AG08395 (cell line): ENCODE results near the gene AVEN.

Experiments
- DNase-seq: peaks from one replicate; pipeline ENCODE4 v3.0.0; 2012; ENCODE audit warnings: mixed read lengths, low spot score

AVEN gene

GRCh38 chr15:33912326-33912725 is 126.7 kb downstream of the AVEN start:
- DNase-seq, result no peak

DNA sequence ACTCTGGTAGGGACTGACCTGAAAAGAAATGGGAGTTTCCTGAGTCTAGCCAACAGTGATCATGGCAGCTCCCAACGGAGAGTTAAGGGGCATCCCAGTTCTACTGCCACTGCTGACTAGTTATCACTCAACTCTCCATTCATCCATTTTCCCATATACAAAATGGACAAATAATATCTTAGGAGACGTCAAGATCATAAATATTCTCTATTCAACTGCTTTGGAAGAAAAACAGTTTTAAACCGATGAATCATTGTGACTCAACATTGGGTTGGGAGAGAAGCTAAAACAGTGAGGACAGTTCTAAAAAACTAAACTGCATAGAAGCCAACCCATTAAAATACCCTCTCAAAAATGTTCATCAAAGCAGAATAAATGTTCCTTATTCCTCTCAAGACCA is 128.3 kb downstream of the AVEN start:
- peak; percentile 56 for DNase-seq

DNA sequence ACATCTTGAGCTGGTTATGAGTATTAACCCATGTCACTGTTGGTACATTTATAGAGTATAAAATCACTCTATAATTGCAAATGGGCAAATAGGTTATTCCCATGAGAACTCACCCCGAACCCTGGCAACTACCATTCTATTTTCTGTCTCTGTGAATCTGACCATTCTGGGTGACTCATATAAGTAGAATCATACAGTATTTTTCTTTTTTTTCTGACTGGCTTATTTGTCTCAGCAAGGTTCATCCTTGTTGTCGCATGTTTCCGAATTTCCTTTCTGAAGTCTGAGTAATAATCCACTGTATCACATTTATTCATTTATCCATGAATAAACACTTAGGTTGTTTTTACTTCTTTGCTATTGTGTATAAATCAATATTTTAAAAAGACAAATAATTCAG is 130.6 kb downstream of the AVEN start:
- no peak for DNase-seq

DNA sequence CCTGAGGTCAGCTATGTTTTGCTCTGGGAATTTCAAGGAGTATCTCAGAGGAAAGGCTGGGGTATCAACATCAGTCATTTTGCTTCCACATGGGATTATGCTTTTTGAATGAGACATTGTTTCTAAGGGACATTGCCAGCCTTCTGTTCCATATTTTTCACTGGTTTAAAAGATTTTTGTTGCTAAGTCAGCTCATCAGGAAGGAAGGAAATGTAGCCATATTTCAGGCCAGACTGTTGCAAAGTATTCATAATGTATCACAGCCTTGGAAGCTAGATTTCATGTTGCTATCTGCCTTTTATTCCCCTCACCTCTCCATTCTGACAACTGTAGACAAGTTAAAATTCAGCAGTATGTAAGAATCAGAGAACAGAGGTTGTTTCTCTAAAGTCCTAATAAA is 131.7 kb downstream of the AVEN start:
- no peak for DNase-seq

DNA sequence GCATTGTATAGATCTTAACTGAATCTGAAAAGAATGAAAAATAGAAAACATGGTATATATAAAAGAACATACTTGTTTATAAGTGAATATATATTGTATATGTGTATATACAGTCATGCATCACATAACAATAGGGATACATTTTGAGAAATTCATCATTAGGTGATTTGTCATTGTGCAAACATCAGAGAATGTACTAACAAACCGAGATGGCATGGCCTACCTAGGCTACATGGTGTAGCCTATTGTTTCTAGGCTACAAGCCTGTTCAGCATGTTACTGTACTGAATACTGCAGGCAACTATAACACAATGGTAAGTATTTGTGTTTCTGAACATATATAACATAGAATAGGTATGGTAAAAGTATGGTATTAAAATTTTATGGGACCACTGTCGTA is 135.3 kb downstream of the AVEN start:
- no peak for DNase-seq

DNA sequence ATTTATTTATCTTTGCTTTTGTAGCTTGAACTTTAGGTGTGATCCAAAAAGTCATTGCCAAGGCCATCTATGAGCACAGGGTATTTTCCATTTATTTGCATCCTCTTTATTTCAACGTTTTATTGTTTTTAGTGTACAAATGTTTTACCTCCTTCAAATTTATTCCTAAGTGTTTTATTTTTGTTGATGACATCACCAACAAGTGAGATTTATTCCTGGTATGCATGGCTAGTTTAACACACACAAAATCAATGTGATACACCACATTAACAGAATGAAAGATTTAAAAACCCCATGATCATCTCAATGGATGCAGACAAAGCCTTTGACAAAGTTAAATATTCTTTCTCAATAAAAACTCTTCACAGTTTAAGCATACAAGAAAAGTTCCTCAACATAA is 137.0 kb downstream of the AVEN start:
- no peak for DNase-seq

DNA sequence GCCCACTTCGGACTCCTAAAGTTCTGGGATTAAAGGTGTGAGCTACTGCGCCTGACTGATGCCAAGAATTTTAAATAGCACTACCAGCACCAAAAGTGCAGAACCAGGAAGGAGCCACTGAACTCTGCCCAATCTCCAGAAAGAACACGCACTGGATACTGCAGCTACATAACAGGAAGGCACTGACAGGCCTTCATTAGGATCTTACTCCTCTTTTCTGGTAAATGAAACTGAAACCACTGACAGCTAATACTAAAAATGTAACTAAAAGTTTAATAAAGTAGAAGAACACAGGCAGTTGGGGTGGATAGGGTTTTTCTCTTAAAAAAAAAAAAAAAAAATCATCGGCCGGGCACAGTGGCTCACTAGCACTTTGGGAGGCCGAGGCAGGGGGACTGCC is 144.8 kb downstream of the AVEN start:
- no peak for DNase-seq

- DNase-seq, result no peak
Observed at GRCh38 chr15:33888176-33888575, 150.8 kb downstream of the AVEN start.

GRCh38 chr15:33882921-33883320 is 156.1 kb downstream of the AVEN start:
- DNase-seq, result no peak

- DNase-seq, result no peak
Observed at GRCh38 chr15:33874156-33874555, 164.8 kb downstream of the AVEN start.

DNA sequence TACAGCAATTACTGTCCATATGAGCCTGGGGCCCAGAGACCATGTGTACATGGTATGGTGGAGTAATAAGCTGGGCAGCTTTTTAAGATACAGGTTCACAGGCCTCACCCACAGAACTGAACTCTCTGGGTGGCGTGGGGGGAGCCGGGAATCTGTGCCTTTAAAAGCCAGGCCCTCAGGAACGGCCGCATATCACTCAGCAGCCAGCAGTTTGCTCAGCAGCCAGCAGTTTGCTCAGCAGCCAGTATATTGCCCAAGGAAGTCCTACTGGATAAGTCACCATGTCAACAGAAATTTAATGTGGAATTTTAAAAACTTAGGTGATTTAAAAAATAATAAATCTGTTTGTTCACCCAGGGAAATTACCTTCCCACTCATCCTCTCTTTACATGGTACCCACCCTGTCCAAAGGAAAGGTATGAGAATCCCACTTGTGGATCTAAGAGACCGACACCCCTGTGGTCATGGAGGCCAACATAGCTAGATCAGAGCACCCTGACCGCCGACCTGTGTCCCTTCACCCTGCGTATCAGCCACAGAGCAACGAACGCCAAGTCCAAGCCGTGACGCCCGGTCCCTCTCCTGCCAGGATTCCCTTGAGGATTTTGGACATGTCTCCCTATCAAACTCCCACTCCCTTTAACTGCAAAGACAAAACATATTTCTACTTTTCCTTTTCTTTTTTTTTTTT is 166.4 kb downstream of the AVEN start:
- peak; percentile 19 for DNase-seq

- no peak for DNase-seq
Observed at GRCh38 chr15:33871980-33872379, 167.0 kb downstream of the AVEN start.

DNA sequence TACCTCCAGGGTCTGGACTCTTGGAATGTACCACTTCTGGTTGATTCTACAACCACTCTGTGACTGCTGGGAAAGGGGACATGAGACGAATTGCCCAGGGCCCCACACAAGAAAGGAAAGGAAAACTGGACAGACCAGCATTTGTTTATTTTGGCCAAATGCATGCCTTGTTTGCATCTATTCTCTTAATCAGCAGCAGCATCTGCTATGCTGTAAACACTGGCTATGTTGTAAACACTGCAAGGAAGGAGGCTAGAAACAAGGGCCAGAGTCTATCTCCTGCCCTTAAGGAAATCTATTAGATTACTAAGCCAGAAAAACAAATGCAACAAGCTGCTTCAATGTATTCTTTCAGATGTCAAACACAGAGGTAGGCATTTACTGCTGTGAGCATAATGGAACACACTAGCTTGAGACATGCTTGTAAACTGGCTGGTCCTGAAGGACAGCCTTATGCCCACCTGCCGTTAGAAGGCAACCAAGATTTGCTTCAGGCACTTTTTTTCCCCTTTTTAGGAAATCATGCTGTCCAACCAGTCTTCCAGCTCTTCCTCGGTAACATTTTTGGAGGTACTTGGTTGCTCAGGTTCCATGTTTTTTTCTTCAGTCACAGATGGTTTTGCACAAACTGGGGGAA is 172.8 kb downstream of the AVEN start:
- no peak for DNase-seq

DNA sequence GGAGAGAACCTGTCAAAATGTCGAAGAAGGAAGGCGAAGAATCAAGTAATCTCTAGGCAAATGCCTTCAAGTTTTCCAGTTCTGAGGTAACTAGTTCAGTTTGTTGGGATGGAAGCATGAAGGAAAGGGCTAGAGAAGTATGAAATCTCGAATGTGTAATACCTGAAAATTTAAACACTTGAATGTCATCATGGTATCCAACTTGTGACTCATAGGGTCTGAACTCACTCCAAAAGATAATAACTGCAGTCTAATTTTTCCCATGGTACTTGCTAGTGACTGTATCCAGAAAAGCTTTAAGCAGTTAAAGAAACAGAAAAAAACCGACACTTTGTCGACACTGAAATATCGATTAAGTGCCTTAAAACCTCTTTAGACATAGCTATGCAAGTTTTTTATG is 173.6 kb downstream of the AVEN start:
- no peak for DNase-seq

DNA sequence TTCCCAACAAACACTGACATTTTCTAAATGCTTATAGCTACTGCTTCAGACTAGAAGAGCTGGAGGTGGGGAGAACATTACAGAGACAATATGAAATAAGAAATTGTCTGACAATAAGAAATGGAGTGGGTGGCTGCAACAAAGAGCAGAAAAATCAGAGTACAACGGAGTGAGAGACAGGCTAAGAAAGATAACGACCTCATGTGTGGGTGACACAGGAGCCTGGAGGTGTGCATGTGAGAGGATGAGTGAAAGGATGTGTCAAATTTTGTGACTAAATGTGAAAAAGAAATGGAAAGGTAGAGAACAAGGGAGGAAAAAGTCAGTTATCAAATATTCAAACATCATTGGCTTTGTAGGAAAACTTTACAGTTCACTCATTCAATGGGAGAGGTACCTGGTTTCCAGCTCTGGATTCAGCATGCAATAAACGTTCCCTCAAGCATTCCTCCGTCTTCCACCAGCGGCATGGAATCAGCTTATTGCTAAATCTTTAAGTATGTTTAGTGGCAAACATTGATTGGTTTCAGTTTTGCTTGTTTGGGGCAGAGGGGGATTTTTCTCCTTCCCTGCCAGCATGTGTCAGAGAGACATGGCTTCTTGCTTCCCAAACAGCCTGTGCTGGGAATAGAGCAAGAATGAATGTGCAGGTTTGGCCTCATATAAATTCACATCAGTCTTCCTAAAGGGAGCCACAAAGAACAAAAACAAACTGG is 174.5 kb downstream of the AVEN start:
- DNase-seq, result no peak

DNA sequence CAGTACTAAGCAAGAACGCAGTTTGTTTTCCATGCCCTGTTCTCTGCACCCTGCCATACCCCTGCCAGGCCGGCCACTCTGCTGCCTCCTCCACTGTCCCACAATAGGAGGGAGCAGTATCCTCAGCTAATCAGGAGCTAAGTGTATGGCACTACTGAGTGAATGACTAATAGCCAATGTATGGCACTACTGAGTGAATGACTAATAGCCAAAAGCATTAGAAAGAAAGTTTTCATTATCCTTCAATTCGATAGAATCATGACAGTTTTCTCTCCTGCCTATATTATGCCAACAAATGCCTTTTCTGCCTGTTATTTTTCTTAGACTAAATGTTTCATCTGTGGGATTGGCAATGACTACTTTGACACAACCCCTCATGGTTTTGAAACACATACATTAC is 178.2 kb downstream of the AVEN start:
- DNase-seq, result peak; percentile 30

- DNase-seq, result no peak
Observed at GRCh38 chr15:33859992-33860545, 178.9 kb downstream of the AVEN start.

- DNase-seq, result no peak
Observed at GRCh38 chr15:33858836-33859235, 180.2 kb downstream of the AVEN start.

GRCh38 chr15:33857726-33858125 is 181.3 kb downstream of the AVEN start:
- DNase-seq, result no peak

- DNase-seq, result peak; percentile 59
Observed at GRCh38 chr15:33852570-33852969, 186.4 kb downstream of the AVEN start.

- DNase-seq, result peak; percentile 28
Observed at GRCh38 chr15:33852094-33852493, 186.9 kb downstream of the AVEN start.

- DNase-seq, result no peak
Observed at GRCh38 chr15:33851079-33851478, 187.9 kb downstream of the AVEN start.

DNA sequence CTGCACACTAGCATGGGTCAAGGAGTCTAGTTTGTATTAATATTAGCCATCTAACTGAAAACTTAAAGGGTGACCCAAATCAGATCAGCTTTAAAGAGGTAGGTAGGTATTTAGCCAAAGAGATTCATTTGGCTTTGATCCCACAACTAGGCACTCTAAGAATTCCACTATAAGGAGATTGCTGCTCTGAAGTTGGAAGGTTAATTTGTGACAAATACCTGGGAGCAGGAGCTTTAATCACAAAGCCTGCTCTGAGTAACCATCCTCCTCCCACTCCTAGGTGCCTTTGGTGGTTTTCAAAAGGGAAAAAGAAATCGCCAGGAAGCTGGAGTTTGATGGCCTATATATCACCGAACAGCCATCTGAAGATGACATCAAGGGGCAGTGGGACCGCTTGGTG is 191.0 kb downstream of the AVEN start:
- DNase-seq, result no peak
